ENCODE measurements around the gene RTN4RL1. TPM values are rescaled to one million over a fixed set of nuclear protein-coding genes. Genes with fewer than 3 reads are reported as not detected.
A peak's percentile ranks its signal among the peaks of the same experiment; 100 is the strongest.

Gene RTN4RL1
- total and polyA plus RNA-seq, 11 donors, result 1.7 to 4.9 (median 2.7) TPM

- H3K27me3 ChIP-seq, result peaks cover 0 to 11% (median 0%) of the 10 kb centered on the region in 9 donors
- no peaks in the 10 kb centered on the region for H3K9me3 ChIP-seq
- no peak overlapping the region for H3K4me3 ChIP-seq
- DNase-seq, result peak in 1 of 5 donors; percentile 49
- no peak for TF ChIP-seq CTCF (IDR thresholded peaks at IDR 0.05)
- TF ChIP-seq POLR2A (IDR thresholded peaks at IDR 0.05), result no peak
- peaks cover 0 to 74% (median 42%) of the 10 kb centered on the region in 9 donors for H3K36me3 ChIP-seq
- WGBS, 4 donors, result 48 to 53% (median 51%) methylated on average over 6 of the region's 6 CpGs
- H3K4me1 ChIP-seq, result peaks cover 3 to 96% (median 90%) of the 10 kb centered on the region in 12 donors
- peak overlapping the region; percentile 67 to 98 (median 92) for H3K27ac ChIP-seq
- intact Hi-C loops (cut with DNase I), result loop anchor here in 5 of 10 donors (5.0 kb wide), 2 partner anchors 108 to 113 kb away; no protein-coding TSS in a partner anchor
- no peak for ATAC-seq
Measured at GRCh38 chr17:2064520-2064971, 39.4 kb upstream of the RTN4RL1 start.

GRCh38 chr17:2064147-2064489 is 39.0 kb upstream of the RTN4RL1 start:
- Histone ChIP-seq H3K27ac (peak overlapping the region; percentile 67 to 98 (median 92)), H3K4me3 (no peak overlapping the region), H3K27me3 (peaks cover 0 to 15% (median 0%) of the 10 kb centered on the region in 9 donors), H3K4me1 (peaks cover 3 to 99% (median 92%) of the 10 kb centered on the region in 12 donors), H3K36me3 (peaks cover 0 to 75% (median 45%) of the 10 kb centered on the region in 9 donors), H3K9me3 (no peaks in the 10 kb centered on the region)
- no peak for TF ChIP-seq POLR2A (IDR thresholded peaks at IDR 0.05)
- no peak for TF ChIP-seq CTCF (IDR thresholded peaks at IDR 0.05)
- 41 to 58% (median 48%) methylated on average over 5 of the region's 5 CpGs for WGBS, 4 donors
- no peak for DNase-seq
- intact Hi-C loops (cut with DNase I), result loop anchor here in 5 of 10 donors (5.0 kb wide), 2 partner anchors 108 to 113 kb away; no protein-coding TSS in a partner anchor
- no peak for ATAC-seq

- no peaks in the 10 kb centered on the region for H3K9me3 ChIP-seq
- peak overlapping the region; percentile 67 to 98 (median 92) for H3K27ac ChIP-seq
- no peak overlapping the region for H3K4me3 ChIP-seq
- H3K4me1 ChIP-seq, result peaks cover 3 to 99% (median 90%) of the 10 kb centered on the region in 12 donors
- 49 to 65% (median 58%) methylated on average over 16 of the region's 16 CpGs for WGBS, 4 donors
- intact Hi-C loops (cut with DNase I), result loop anchor here in 6 of 10 donors (2.0 to 5.0 kb wide), 3 partner anchors 23 to 114 kb away; no protein-coding TSS in a partner anchor
- TF ChIP-seq POLR2A (IDR thresholded peaks at IDR 0.05), result no peak
- TF ChIP-seq CTCF (IDR thresholded peaks at IDR 0.05), result no peak
- peaks cover 0 to 75% (median 48%) of the 10 kb centered on the region in 9 donors for H3K36me3 ChIP-seq
- ATAC-seq (peak in 2 of 4 donors; percentile 3 to 27), DNase-seq (peak in 3 of 5 donors; percentile 64 to 73 (median 64))
- H3K27me3 ChIP-seq, result peaks cover 0 to 20% (median 0%) of the 10 kb centered on the region in 9 donors
Measured at GRCh38 chr17:2063261-2064146, 38.4 kb upstream of the RTN4RL1 start.

Data from heart left ventricle (tissue), 16 donors.